SK-N-SH treated with all-trans-retinoic acid at 6 μM for 48 hours (cell line): ENCODE results near the gene TMOD4.
A peak's percentile ranks its signal among the peaks of the same experiment; 100 is the strongest.

ENCODE experiments used
- ATAC-seq: fragments of 200-7000 bp; cut with Tn5 transposase; 3 replicates; pipeline ENCODE4 v1.9.1; 2020; ENCODE audit warnings: mild to moderate bottlenecking, moderate library complexity
- ARNTL ChIP-seq: fragments of 450-650 bp; formaldehyde crosslinking; IDR thresholded peaks from 2 replicates; pipeline ENCODE4 v1.5.0; 2020; ENCODE audit warnings: low read depth, mild to moderate bottlenecking, moderate library complexity, borderline replicate concordance
- BACH2 ChIP-seq: fragments of 250-450 bp; sonication (Bioruptor Pico); IDR thresholded peaks from 2 replicates; pipeline ENCODE4 v1.9.0; 2021; ENCODE audit warnings: mild to moderate bottlenecking, borderline replicate concordance
- CSDC2 ChIP-seq: fragments of 250-450 bp; sonication (Bioruptor Pico); IDR thresholded peaks from 2 replicates; pipeline ENCODE4 v1.5.0; 2020; ENCODE audit warnings: mild to moderate bottlenecking, moderate library complexity
- ESRRG ChIP-seq: fragments of 250-450 bp; sonication (Bioruptor Pico); IDR thresholded peaks from 2 replicates; pipeline ENCODE4 v1.6.1; 2021; ENCODE audit warnings: mild to moderate bottlenecking
- GLIS3 ChIP-seq: fragments of 250-450 bp; sonication (Bioruptor Pico); IDR thresholded peaks from 2 replicates; pipeline ENCODE4 v1.5.0; 2020; ENCODE audit warnings: mild to moderate bottlenecking, moderate library complexity
- ISL1 ChIP-seq: fragments of 250-450 bp; sonication (Bioruptor Pico); IDR thresholded peaks from 2 replicates; pipeline ENCODE4 v2.1.2; 2022; ENCODE audit warnings: mild to moderate bottlenecking, moderate library complexity
- OSR1 ChIP-seq: fragments of 250-450 bp; sonication (Bioruptor Pico); IDR thresholded peaks from 2 replicates; pipeline ENCODE4 v1.8.0; 2022; ENCODE audit warnings: moderate library complexity, mild to moderate bottlenecking, inconsistent platforms
- PPARA ChIP-seq: fragments of 250-450 bp; sonication (Bioruptor Pico); IDR thresholded peaks from 2 replicates; pipeline ENCODE4 v1.5.0; 2020; ENCODE audit warnings: mild to moderate bottlenecking, borderline replicate concordance
- RARB ChIP-seq: fragments of 250-450 bp; sonication (Bioruptor Pico); IDR thresholded peaks from 2 replicates; pipeline ENCODE4 v1.8.0; 2021; ENCODE audit warnings: mild to moderate bottlenecking, moderate library complexity
- SNAI2 ChIP-seq: fragments of 250-450 bp; sonication (Bioruptor Pico); IDR thresholded peaks from 2 replicates; pipeline ENCODE4 v1.5.0; 2020; ENCODE audit warnings: mild to moderate bottlenecking, moderate library complexity
- TCF4 ChIP-seq: fragments of 250-450 bp; sonication (Bioruptor Pico); IDR thresholded peaks from 2 replicates; pipeline ENCODE4 v1.8.0; 2021; ENCODE audit warnings: mild to moderate bottlenecking, moderate library complexity, borderline replicate concordance
- TOX ChIP-seq: fragments of 250-450 bp; sonication (Bioruptor Pico); IDR thresholded peaks from 2 replicates; pipeline ENCODE4 v1.8.0; 2021; ENCODE audit warnings: mild to moderate bottlenecking, moderate library complexity, borderline replicate concordance
- ZFP30 ChIP-seq: fragments of 450-650 bp; formaldehyde crosslinking; IDR thresholded peaks from 2 replicates; pipeline ENCODE4 v1.5.0; 2022; ENCODE audit warnings: mild to moderate bottlenecking, moderate library complexity
- ZNF565 ChIP-seq: fragments of 450-650 bp; formaldehyde crosslinking; conservative IDR thresholded peaks from 2 replicates; pipeline ENCODE4 v1.5.0; 2020; ENCODE audit warnings: low read depth, mild to moderate bottlenecking, moderate library complexity
- ZNF70 ChIP-seq: fragments of 450-650 bp; formaldehyde crosslinking; IDR thresholded peaks from 2 replicates; pipeline ENCODE4 v1.5.0; 2020; ENCODE audit warnings: mild to moderate bottlenecking, moderate library complexity
- ZNF8 ChIP-seq: fragments of 450-650 bp; formaldehyde crosslinking; IDR thresholded peaks from 2 replicates; pipeline ENCODE4 v1.5.0; 2020; ENCODE audit warnings: mild to moderate bottlenecking, moderate library complexity
- TF ChIP-seq, protein P1 (sequence below): fragments of 250-450 bp; sonication (Bioruptor Pico); IDR thresholded peaks from 2 replicates; pipeline ENCODE4 v1.5.0; 2020; ENCODE audit warnings: mild to moderate bottlenecking, moderate library complexity
- TF ChIP-seq, protein P2 (sequence below): fragments of 250-450 bp; sonication (Bioruptor Pico); IDR thresholded peaks from 2 replicates; pipeline ENCODE4 v1.8.0; 2021; ENCODE audit warnings: low read depth, mild to moderate bottlenecking, moderate library complexity, borderline replicate concordance
- TF ChIP-seq, protein P3 (sequence below): fragments of 250-450 bp; sonication (Bioruptor Pico); IDR thresholded peaks from 2 replicates; pipeline ENCODE4 v1.8.0; 2020; ENCODE audit warnings: mild to moderate bottlenecking, moderate library complexity, borderline replicate concordance

Gene TMOD4

DNA sequence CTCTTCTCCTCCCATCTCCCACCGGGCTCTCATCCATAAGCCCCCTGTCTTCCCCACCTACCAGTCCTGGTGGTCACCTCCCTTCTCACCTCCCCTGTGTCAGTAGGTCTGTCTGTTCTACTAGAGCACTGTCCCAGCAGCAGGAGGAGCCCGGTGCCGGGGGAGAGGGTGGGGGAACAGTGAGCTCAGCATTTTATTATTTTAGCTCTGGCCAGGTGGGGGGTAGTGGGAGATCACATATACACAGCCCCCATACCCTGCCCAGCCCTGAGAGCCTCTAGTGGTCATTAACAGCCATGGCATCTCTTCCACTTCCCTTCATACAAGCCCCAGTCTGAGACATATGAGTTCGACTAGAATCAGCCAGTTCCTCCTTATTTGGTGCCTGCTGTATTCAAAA, at the start of gene TMOD4:
Gene TMOD4 (minus strand): TSS at position 119 of the 400 bp plus-strand sequence. CDS start 1,106 bp downstream, outside the sequence.
- peak; percentile 87 for ATAC-seq
- TF ChIP-seq GLIS3 (CRISPR knock-in tag), result no peak
- TF ChIP-seq ZFP30 (CRISPR knock-in tag), result no peak
- no peak for TF ChIP-seq ZNF8 (CRISPR knock-in tag)
- TF ChIP-seq, protein P1, sequence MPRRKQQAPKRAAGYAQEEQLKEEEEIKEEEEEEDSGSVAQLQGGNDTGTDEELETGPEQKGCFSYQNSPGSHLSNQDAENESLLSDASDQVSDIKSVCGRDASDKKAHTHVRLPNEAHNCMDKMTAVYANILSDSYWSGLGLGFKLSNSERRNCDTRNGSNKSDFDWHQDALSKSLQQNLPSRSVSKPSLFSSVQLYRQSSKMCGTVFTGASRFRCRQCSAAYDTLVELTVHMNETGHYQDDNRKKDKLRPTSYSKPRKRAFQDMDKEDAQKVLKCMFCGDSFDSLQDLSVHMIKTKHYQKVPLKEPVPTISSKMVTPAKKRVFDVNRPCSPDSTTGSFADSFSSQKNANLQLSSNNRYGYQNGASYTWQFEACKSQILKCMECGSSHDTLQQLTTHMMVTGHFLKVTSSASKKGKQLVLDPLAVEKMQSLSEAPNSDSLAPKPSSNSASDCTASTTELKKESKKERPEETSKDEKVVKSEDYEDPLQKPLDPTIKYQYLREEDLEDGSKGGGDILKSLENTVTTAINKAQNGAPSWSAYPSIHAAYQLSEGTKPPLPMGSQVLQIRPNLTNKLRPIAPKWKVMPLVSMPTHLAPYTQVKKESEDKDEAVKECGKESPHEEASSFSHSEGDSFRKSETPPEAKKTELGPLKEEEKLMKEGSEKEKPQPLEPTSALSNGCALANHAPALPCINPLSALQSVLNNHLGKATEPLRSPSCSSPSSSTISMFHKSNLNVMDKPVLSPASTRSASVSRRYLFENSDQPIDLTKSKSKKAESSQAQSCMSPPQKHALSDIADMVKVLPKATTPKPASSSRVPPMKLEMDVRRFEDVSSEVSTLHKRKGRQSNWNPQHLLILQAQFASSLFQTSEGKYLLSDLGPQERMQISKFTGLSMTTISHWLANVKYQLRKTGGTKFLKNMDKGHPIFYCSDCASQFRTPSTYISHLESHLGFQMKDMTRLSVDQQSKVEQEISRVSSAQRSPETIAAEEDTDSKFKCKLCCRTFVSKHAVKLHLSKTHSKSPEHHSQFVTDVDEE (CRISPR knock-in tag), result no peak
- TF ChIP-seq, protein P2, sequence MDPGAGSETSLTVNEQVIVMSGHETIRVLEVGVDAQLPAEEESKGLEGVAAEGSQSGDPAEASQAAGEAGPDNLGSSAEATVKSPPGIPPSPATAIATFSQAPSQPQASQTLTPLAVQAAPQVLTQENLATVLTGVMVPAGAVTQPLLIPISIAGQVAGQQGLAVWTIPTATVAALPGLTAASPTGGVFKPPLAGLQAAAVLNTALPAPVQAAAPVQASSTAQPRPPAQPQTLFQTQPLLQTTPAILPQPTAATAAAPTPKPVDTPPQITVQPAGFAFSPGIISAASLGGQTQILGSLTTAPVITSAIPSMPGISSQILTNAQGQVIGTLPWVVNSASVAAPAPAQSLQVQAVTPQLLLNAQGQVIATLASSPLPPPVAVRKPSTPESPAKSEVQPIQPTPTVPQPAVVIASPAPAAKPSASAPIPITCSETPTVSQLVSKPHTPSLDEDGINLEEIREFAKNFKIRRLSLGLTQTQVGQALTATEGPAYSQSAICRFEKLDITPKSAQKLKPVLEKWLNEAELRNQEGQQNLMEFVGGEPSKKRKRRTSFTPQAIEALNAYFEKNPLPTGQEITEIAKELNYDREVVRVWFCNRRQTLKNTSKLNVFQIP (CRISPR knock-in tag), result no peak
- TF ChIP-seq ESRRG (CRISPR knock-in tag), result no peak
- TF ChIP-seq ISL1, result no peak
- no peak for TF ChIP-seq ZNF565
- no peak for TF ChIP-seq BACH2
- TF ChIP-seq, all 23 proteins: peak for 0

DNA sequence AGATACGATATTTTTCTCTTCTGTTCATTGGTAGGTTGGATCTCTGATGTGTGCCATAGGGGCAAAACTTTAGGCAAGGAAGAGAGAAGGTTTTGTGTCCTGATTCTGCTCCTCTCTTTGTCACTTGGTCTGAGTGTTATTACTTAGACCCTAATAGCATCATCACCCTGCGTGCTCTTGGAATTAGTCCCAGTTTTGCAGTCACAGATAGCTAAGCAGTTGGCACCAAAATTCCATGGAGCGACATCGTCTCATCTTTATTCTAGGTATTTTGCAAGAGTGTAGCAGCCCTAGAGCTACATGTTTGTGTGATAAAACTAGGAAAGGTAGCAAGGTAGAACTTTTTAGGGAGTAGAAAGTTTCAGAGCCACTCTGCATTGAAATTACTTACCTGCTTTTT, 46.3 kb upstream of the TMOD4 start:
- peak; percentile 59 for ATAC-seq
- no peak for TF ChIP-seq PPARA
- no peak for TF ChIP-seq ISL1
- TF ChIP-seq, protein P3, sequence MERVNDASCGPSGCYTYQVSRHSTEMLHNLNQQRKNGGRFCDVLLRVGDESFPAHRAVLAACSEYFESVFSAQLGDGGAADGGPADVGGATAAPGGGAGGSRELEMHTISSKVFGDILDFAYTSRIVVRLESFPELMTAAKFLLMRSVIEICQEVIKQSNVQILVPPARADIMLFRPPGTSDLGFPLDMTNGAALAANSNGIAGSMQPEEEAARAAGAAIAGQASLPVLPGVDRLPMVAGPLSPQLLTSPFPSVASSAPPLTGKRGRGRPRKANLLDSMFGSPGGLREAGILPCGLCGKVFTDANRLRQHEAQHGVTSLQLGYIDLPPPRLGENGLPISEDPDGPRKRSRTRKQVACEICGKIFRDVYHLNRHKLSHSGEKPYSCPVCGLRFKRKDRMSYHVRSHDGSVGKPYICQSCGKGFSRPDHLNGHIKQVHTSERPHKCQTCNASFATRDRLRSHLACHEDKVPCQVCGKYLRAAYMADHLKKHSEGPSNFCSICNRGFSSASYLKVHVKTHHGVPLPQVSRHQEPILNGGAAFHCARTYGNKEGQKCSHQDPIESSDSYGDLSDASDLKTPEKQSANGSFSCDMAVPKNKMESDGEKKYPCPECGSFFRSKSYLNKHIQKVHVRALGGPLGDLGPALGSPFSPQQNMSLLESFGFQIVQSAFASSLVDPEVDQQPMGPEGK (CRISPR knock-in tag), result no peak
- TF ChIP-seq TOX (CRISPR knock-in tag), result no peak
- TF ChIP-seq, protein P1 (CRISPR knock-in tag), result no peak
- TF ChIP-seq ZNF70, result no peak
- no peak for TF ChIP-seq ZNF8 (CRISPR knock-in tag)
- TF ChIP-seq SNAI2 (CRISPR knock-in tag), result no peak
- TF ChIP-seq BACH2, result no peak
- TF ChIP-seq ZNF565, result no peak
- TF ChIP-seq ARNTL (CRISPR knock-in tag), result no peak
- no peak for TF ChIP-seq RARB (CRISPR knock-in tag)
- TF ChIP-seq OSR1 (CRISPR knock-in tag), result no peak

DNA sequence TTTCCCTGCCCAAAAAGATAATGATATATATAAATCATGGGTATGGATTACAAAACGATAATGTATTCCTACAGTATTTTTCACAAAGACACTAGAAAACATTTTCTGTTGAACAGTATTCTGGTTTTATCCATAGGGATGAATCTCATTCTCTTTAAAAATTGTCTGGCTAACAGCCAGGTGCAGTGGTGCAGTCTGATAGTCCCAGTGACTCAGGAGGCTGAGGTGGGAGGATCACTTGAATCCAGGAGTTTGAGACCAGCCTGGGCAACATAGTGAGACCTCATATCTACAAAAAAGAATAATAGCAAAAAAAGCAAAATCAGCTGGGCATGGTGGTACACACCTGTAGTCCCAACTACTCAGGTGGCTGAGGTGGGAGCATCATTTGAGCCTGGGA, 45.8 kb upstream of the TMOD4 start:
- TF ChIP-seq, protein P1 (CRISPR knock-in tag), result no peak
- no peak for TF ChIP-seq TCF4 (CRISPR knock-in tag)
- TF ChIP-seq CSDC2 (CRISPR knock-in tag), result no peak
- TF ChIP-seq ZFP30 (CRISPR knock-in tag), result no peak
- TF ChIP-seq ISL1, result no peak
- TF ChIP-seq ZNF565, result no peak
- ATAC-seq, result peak; percentile 21
